UCSD-AML1 (cell line): ENCODE results near the gene TMEM179B.

ENCODE experiments used
- DNase-seq: peaks from one replicate; lab custom pipeline; 2025; ENCODE audit not compliant: unreplicated experiment; lab: John Stamatoyannopoulos, UW

Gene TMEM179B

DNA sequence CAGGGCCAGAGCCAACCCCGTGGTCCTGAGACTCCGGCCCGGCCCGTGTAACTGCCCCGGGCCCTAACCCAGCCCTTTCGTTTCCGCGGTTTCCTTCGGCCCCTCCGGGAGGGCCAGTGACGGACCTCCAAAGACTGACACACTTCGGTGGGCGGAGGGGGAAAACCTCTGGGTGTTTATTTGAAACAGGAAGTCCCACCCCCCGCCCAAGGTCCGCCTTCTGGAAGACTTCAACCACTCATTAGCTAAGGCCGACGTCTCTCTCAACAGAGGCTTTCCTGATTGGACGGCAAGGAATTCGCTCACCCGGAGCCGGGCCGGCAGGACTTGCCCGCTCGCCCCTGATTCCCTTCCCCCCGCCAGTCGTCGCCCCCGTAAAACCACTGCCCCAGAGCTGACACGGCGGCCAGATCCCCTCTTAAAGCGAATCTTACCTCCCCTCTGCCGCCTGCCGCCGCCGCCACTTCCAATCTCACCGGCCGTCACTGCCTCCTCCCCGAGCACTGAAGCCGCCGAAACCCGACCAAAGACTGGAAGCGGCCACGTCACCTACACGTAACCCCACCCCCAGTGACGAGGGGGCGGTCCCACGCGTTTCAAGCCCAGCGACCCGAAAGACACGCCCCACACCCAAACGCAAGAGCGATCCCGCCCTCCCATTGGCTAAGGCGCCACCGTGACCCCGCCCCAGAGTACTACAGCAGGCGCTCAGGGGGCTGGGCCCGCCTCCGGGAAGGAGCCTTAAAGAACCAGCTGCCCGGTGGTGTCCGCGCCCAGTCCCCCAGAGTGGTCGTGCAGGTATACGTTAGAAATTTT, 44.5 kb downstream of the TMEM179B start, which contains the start of gene STX5:
Gene STX5, minus strand, starts transcription at position 532 of the 816 bp plus-strand sequence. CDS start 808 bp downstream, outside the sequence.
- DNase-seq = peak; percentile 98

DNA sequence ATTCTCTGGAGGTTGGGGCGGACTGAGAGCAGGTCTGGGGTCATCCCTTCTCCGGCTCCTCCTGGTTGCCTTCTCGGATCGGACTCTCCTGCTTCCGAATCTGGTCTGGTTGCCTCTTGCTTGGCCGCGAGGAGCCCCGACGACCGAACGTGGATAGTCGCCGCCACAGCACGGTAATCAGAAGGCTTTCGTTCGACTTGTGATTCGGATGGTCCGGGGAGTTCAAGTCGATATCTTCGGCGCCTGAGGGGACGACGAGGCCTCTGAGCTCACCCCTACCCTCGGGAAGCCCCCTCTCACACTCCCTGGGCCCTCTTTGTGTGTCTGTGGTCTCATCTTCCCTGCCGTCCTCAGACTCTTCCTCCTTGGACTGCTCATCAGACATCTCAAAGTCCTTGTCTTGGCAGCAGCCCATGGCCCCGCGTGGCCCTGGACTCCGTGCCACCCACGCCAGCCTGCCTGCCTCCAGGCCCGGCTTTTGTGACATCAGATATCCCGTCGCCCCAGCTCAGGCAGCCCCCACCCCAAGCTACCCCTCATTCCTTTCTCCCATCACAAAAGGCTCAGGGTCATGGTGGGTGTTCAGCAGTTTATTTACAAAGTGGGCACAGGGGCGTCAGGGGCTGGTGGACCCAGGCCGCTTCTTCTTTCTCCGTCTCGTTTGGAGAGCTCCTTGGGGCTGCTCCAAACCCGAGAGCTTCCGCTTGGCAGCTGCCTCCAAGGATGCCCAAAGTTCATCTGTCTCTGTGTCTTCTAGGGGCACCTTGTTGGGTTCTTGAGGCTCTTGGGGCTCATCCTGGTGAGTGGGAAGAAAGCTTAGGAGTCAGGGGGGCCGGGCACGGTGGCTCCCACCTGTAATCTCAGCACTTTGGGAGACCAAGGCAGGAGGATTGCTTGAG, 45.4 kb downstream of the TMEM179B start, which contains the start of gene TEX54:
Gene TEX54, minus strand, starts transcription at position 506 of the 899 bp plus-strand sequence.
- no peak for DNase-seq

DNA sequence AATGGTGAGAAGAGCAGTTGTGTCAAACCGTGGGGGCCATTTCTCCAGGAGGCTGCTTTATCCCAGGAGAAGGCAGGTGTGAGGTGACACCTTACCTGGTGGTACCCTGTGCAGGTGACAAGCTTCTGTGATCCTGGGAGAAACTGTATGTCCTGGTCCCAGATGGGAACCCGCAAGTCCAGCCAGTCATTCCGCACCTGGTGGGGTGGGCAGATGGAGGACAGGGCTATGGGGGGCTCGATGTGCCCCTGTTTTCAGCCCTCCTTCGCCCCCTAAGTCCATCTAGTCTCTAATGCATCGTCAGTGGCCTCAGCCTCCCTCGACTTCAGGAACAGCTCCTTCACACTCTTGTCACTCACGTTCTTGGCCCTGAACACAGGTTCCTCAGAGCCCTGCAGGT, 48.1 kb downstream of the TMEM179B start:
- no peak for DNase-seq

DNA sequence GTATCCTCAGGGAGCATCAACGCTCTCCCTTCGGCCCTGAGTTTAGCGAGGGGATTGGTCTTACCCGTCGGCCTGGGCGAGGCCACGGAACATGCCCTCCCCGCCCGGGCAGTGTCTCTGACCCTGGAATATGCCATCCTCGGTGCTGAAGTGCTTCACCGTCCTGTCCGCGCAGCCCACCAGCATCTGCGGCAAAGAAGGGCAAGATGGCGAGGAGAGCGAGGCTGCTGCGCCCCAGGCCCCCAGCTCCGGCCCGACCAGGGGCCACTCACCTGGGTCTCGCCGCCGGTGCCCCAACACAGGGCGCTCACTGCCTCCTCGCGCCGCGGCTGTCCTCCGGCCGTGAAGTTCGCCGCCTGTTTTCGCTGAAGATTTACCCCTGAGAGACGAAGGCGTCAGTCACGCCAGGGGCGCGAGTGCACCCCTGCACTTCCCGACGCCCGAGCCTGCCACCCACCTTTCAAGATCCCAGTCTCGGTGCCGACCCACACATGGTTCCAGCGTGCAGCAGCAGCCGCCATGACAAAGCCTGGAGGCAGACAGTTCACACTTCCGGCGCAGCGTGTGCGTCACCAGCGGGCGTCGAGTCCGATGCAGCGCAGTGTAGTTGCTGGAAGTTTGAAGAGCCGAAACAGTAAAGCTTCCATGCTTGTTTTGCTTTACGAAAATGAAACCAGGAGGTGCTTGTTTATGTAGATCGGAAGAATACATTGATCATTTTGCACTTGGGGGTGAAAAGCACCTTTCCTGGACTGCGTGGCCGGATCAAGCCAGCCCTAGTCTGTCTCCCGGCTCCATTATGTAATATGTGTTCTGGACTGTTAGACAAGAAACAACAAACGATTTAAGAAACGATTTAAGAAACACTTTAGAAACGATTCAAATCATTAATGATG, 52.1 kb downstream of the TMEM179B start, which contains the start of gene WDR74:
Gene WDR74, minus strand, starts transcription at position 541 of the 896 bp plus-strand sequence. Its CDS starts 20 bp downstream, at position 521.
- peak; percentile 89 for DNase-seq
